NCI-H526 treated with DMSO at 0.1 percent for 48 hours (cell line): Measurements from ENCODE around the gene BCAT1.
"Not testable (repeated sequence)": the region's sequence is repeated elsewhere in the genome, so short reads cannot be mapped to it uniquely, and the experiment has no call there.

ENCODE experiments used
- DNase-seq: peaks from one replicate; lab custom pipeline; 2025; lab: John Stamatoyannopoulos, UW

BCAT1 gene

DNA sequence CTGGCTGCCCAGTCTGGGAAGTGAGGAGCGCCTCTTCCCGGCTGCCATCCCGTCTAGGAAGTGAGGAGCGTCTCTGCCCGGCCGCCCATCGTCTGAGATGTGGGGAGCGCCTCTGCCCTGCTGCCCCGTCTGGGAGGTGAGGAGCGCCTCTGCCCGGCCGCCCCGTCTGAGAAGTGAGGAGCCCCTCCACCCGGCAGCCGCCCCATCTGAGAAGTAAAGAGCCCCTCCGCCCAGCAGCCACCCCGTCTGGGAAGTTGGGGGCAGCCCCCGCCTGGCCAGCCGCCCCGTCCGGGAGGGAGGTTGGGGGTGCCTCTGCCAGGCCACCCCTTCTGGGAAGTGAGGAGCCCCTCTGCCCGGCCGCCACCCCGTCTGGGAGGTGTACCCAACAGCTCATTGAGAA lies 22.8 kb downstream of the BCAT1 start:
- DNase-seq, result not testable (repeated sequence)

DNA sequence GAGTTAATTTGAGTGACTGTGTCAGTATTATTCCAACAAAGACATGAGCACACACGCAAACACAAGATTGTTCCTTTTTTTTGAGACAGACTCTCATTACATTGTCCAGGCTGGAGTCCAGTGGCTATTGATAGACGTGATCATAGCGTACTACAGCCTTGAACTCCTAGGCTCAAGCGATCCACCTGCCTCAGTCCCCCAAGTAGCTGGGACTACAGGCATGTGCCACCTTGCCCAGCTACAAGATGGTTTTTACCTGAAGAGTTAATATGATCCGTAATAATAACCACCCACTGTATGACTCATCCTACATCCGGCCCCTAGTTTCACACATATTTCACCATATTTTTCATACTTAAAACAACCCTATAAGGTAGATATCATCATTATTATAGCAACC lies 26.8 kb downstream of the BCAT1 start:
- no peak for DNase-seq

DNA sequence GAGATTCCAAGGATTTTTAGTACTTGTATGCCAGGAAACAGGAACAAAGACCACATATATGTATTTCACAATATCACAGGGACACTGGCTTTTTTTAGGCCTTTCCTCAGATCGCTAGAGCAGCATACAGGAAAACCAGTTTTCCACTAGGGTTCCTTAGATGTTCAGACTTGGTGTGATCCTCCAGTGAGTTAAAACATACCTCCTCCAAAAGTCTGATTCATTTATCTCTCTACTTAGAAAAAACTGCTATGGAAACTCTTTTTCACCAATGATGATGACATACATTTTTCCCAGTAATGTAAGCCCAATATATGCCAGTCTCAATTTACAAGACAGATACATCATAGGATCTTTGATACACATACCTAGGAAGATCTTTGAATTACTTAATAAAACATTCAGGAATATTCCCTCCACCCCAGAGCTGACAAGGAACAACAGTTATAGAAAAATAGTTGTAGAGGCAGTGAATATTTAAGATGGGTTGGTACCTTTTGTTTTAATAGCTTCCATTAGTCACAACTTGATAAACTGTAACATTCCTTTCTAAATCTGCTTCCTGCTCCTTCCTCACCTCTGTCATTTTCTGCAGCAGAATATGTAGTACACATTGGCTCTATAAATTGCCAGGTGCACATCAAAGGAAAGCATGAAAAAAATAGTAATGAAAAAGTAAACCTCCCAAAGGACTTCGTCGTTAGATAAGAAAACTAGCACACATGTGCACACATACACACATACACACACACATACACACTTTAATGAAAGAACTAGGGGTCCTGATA lies 27.5 kb downstream of the BCAT1 start:
- DNase-seq, result no peak

DNA sequence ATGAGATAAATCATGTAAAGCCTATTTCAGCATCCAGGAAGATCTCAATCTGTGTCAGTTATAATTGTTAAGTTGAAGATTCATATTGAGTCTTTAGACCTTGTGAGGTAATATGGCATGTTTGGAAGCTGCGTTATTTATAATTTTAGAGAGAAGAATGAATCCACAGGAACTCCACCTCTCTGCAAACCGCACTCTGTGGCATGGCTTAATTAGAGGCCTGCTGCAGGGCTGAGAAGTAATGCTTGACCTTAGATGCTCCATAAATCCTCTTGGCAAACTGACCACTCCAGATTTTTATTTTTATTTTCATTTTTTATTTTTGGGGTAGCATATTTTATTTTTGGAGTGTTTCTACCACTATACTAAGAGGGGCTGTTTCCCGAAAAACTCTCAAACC lies 28.8 kb downstream of the BCAT1 start:
- DNase-seq, result no peak

DNA sequence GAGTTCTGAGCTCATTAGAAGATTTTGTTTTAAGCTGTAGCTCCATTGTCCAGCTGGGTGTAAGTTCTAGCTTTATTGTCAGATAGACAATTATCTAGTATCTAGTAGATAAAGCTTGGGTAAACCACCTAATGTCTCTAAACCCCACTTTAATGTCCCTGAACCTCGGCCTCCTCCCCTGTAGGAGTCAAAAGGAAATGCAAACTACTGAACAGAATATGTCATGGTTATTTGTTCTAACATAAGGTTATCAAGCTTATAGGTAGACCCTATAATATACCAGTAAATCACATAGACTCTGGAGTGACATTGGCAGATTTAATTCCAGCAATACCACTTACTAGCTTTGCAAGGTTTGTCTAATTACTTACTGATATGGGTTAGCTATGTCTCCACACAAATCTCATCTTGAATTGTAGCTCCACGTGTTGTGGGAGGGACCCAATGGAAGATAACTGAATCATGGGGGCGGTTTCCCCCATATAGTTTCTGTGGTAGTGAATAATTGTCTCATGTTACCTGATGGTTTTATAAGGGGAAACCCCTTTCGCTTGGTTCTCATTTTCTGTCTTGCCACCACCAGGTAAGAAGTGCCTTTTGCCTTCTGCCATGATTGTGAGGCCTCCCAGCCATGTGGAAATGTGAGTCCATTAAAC lies 29.4 kb downstream of the BCAT1 start:
- DNase-seq, result no peak

DNA sequence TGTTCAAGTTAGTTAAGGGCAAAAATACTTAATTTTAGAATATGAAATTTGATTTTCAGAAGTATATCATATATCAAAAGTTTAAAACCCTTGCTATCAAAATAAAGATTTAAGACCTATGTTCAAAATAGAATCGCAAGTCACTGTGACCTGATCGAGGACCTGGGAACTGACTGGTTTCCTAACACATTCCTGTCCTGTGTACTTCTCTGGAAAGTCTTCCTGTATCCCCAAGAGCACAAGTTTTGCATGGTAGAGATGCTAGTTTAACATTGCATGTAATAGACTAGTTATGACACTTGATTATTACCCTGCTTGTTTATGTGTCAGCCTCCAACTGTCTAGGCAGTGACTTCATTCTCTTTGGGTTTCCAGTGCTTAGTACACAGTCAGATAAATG lies 30.3 kb downstream of the BCAT1 start:
- DNase-seq, result no peak

DNA sequence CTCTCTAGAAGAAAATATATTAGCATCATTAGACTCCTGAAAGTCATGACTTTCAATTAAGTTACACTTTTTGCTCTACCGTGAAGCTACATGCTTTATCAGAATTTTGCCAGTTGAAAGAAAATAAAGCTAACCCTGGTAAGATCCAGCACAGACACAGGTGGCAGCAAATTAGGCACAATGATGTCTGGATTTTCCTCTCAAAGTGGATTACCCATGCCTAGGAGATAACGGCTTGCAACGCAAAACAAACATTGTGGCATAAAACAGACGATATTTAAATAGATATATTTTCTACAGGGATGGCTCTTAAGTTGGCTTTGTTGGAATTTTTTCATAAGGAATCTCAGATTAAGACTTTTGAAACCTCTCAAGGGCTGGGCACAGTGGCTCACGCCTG lies 33.4 kb downstream of the BCAT1 start:
- DNase-seq, result no peak

DNA sequence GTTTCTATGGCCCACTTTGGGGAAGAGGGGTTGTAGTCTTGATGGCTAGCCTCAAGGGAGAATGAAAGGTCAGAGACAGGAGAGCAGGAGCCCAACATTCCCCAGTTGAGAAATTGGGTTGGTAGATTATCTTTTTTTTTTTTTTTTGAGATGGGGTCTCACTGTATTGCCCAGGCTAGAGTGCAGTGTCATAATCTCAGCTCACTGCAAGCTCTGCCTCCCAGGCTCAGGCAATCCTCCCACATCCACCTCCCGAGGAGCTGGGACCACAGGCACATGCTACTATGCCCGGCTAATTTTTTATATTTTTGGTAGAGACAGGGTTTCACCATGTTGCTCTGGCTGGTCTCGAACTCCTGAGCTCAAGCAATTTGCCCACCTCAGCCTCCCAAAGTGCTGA lies 34.9 kb downstream of the BCAT1 start:
- no peak for DNase-seq

DNA sequence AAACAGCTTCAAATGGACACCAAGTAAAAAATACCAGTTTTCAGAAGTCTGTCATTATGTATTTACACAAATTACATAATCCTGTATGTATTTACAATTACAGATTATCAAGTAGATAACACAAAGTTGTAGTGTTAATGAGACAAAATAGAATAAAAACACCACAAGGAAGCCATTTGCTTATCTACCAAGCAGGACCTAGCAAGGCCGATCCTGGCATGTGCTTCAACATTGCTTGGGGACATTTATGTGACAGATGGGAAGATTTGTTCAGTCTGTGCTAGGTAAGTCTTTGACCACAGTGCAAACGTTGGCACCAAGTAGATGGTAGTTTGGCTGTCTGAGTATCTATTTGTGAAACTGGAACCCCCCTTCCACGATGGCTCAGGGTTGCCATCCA lies 35.8 kb downstream of the BCAT1 start:
- DNase-seq, result no peak

DNA sequence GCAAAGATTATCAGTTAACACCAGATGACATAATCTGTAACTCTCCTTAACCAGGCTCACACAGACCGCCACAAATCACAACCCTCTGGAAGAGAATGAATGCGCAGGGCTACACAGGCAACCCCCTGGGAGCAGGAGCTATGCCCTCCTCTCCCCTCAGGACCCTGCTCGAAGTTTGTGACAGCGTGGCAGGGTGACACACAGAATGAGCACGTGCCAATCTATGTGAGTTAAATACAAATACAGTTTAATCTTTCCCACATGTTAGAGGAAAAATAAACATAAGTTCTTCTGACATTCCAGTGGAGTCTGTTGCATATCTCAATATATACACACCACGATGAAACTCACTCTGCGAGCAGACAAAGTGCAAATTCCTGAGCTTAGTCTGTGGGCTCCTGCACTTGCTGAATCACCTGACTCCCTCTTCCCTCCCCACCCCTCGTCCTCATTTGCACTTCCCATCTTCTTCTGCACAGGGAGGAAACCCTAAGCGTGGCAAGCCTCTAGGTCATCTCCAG lies 37.6 kb downstream of the BCAT1 start:
- DNase-seq, result no peak

DNA sequence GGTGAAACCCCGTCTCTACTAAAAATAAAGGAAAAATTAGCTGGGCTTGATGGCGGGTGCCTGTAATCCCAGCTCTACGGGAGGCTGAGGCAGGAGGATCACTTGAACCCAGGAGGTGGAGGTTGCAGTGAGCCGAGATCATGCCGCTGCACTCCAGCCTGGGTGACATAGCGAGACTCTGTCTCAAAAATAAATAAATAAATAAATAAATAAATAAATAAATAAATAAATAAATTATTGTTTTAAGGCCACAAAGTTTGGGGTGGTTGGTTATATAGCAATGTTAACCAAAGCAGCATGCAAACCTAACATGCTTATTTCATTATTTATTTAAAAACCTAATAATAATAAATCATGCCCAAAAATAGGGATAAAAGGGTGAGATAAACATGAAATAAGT lies 38.7 kb downstream of the BCAT1 start:
- DNase-seq, result not testable (repeated sequence)

DNA sequence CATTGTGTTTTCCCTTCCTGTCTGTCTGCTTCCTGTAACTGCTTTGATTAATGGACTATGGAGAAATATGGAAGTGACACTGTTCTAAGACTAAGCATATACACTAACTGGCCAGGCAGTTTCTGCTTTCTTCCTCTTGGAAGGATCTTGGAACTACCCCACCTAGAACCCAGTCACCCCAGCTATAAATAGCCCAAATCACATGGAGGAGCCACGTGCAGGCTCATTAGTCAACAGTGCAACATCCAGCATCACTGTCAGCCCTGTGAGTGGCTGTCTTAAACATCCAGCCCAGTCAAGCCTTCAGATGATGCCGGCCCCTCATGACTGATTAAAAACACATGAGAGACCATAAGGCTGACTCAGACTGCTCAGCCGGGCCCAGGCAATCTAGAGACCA lies 39.2 kb downstream of the BCAT1 start:
- DNase-seq, result no peak

DNA sequence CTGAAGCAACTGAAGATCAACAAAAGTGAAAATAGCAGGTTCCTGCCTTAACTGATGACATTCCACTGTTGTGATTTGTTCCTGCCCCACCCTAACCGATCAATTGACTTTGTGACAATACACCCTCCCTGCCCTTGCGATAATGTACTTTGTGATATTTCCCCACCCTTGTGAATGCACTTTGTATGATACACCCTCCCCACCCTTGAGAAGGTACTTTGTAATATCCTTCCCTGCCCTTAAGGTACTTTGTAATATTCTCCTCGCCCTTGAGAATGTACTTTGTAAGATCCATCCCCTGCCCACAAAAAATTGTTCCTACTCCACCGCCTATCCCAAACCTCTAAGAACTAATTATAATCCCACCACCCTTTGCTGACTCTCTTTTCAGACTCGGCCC lies 41.4 kb downstream of the BCAT1 start:
- no peak for DNase-seq

DNA sequence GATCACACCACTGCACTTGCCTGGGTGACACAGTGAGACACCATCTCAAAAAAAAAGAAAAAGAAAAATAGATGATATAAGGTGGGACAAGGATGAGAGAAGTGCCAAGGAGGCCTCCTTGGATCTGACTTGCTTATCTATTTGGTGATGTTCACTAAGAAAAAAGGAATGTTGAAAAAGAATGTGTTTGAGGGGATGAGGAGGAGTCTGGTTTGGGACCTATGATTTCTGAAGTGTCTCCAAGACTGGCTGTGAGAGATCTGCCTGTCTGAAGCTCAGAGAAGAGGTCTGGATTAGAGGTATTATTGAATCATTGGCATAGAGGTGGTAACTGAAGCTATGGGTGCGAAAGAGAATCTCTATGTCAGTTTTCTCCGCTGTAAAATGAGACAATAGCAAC lies 42.8 kb downstream of the BCAT1 start:
- no peak for DNase-seq

DNA sequence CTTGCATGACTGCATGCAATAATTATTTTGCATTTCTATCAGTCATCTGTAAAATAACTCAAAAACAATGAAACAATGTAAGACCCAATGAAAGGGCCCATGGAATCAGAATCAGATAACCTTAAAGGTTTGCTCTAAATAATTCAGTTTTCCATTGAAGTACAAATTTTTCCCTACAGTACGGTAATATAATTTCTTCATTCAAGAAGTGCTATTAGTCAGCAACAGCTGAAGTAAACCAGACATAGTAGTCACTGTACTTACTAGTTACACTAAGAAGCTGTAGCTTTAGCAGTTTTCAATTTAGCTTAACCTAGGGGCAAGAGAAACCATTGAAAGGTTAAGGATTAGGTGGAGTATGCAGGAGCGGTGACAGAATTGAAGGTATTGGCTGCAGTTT lies 43.5 kb downstream of the BCAT1 start:
- no peak for DNase-seq

DNA sequence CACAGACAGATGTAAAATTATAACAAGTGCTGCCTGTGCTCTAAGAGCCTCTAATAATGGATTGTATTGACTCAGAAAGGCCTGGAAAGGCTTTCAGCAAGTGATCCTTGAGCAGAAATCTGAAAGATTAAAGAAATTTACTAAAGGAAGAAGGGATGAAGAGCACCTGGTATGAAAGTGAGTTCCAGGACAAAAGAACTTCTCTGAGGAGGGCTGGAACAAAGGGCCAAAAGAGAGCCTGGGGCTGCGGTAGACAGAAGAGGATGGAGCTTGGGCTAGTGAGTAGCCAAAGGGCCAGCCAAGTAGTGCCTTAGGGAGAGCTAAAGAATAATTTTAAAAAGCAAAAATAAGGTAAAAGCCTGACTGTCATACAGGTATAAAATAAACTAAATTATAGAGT lies 44.0 kb downstream of the BCAT1 start:
- no peak for DNase-seq

DNA sequence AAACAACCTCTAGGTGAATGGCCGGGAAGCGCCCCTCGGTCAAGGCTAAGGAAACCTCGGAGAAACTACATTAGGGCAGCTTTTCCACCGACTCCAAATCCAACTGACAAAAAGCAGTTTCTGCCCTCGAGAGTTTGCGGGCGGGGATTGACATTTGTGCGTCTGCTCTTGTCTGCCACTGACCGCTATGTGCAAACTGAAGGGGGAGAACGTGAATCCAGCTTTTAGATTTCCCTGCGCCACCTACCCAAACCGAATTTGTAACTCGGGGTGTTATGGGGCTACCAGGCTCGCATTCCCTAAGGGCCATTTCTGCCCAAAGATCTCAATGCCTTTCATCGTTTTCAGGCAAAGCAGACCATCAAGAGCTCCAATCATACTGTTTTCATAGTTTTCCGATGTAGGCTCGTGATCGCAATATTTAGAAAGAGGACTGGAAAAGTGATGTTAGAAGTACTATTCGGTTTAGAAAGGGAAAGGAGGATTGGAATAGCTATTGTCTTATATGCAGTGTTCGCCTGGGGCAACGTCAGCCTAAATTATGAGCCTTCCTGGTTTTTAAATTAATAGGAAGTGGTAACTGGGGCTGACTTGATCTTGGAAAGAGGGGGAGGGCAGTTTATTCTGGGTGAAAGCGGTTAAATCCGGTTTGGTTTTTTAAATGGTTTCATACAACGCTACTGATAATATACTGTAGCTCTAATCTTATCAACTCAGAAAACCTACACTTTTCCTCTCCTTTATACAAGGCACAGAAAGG lies 45.4 kb downstream of the BCAT1 start:
- DNase-seq, result no peak

DNA sequence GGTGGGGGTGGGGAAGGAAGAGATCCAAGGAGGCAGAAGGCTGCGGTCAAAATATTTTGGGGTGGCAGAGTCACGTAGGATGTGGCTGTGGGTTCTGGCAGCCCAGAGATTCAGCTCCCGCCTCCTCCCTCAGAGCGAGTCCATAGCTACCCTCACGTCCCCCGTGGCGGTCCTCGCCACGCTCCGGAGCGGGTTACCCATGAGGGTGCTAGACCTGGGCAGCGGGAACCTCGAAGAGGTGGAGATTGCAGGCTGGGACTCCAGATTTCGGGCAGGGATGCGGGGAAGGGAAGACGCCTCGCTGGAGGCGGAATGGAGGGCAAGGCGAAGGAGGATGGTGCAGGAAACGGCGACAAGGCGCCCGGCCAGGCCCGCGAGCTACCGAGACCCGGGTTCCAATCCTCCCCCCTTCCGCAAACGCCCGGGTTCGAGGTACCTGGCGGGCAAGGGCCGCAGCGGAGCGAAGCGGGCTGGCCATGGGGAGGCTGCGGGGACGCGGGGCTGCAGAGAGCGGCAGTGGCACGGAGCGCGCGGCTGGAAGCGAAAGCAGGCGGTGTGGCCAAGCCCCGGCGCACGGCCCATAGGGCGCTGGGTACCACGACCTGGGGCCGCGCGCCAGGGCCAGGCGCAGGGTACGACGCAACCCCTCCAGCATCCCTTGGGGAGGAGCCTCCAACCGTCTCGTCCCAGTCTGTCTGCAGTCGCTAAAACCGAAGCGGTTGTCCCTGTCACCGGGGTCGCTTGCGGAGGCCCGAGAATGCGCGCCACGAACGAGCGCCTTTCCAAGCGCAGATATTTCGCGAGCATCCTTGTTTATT lies 46.2 kb downstream of the BCAT1 start:
- no peak for DNase-seq

DNA sequence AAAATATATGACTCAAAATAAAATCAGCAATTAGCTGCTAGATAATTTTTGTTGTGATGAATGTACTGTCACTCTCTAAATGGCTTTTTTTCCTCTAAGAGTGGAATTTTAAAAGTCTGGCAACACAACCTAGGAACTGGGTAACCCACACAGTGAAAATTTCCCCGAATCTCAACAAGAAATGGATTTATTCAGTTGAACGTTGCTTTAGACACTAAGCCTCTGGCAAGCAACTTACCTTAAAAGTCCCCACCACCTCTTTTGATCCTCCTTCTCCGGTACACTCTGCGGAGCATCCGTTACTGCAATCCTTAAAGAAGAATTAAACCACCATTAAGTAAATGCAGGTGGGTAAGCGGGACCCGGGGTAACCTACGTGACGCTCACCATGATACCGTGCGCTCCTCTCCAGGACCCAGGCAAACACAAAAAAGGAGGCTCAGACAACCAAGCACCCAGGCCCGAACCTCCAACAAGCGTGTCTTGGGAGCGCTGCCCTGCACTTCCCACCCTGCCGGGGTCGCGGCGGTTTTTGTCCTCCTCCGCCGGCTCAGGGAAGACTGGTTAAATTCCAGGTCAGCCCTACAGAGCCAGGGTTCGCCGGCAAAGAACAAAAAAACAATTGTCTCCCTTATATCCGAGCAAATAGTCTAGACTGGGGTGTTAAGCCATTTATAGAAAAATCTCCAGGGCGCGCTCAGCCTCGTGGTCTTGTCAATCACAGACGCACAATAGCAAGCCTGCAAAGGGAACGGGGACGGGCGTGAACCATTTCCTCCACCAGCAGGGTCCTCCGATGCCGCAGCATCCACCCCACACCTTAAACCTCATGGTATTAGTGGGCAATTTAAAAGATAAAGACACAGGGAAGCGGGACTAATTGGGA lies 47.1 kb downstream of the BCAT1 start:
- no peak for DNase-seq

DNA sequence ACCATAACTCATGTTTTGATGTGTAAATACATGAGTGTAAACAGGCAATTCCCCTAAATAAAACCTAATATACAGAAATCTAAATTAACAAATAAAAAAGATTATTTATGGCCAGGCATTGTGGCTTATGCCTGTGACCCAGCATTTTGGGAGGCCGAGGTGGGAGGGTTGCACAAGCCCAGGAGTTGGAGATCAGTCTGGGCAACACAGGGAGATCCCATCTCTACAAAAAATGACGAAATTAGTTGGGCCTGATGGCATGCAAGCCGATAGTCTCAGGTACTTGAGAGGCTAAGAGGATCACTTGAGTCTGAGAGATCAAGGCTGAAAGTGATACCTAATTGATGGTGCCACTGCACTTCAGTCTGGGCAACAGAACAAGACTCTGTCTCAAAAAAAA lies 48.7 kb downstream of the BCAT1 start:
- DNase-seq, result no peak

DNA sequence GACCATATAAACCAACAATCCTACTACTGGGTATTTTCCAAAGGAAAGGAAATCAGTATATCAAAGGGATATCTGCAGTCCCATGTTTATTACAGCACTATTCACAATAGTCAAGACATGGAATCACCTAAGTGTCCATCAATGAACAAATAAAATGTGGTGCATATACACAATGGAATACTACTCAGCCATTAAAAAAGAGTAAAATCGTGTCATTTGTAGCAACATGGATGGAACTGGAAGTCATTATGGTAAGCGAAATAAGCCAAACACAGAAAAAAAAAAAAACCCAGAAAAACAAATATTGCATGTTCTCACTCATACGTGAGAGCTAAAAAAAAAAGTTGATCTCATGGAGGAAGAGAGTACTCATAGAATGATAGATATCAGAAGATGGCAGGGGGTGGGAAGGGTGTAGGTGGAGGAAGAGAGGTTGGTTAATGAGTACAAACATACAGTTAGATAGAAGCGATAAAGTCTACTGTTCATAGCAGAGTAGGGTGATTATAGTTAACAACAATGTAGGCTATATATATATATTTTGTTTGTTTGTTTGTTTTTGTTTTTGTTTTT lies 49.3 kb downstream of the BCAT1 start:
- no peak for DNase-seq
